NCI-H128 (cell line): Measurements from ENCODE around the gene DDX3X.
"Not testable (repeated sequence)": the region's sequence is repeated elsewhere in the genome, so short reads cannot be mapped to it uniquely, and the experiment has no call there.

Experiments
- DNase-seq: peaks from one replicate; lab custom pipeline; 2025; ENCODE audit not compliant: unreplicated experiment; lab: John Stamatoyannopoulos, UW

The DDX3X gene

DNA sequence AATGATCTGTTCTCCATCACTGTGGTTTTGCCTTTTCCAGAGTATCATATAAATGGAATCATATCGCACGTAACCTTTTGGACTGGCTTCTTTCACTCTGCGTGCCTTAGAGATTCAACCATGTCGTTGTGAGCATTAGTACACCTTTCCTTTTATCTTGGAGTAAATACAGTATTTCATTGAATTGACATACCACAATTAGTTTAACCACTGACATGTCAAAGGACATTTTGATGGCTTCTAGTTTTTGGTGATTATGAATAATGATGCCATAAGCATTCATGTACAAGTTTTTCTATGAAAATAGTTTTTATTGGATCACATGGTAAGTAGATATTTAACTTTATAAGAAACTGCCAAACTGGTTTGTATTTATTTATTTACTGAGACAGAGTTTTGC is 35.2 kb downstream of the DDX3X start:
- no peak for DNase-seq

DNA sequence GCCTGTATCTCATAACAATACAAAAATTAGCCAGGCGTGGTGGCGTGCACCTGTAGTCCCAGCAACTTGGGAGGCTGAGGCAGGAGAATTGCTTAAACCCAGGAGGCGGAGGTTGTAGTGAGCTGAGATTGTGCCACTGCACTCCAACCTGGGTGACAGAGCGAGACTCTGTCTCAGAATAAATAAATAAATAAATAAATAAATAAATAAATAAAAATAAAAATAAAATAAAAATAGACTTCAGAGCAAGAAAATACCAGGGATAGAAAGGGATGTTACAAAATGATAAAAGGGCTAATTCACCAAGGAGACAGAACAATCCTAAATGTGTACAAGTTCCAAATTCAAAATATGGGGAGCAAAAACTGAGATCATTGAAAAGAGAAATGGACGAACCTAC is 37.6 kb downstream of the DDX3X start:
- not testable (repeated sequence) for DNase-seq

DNA sequence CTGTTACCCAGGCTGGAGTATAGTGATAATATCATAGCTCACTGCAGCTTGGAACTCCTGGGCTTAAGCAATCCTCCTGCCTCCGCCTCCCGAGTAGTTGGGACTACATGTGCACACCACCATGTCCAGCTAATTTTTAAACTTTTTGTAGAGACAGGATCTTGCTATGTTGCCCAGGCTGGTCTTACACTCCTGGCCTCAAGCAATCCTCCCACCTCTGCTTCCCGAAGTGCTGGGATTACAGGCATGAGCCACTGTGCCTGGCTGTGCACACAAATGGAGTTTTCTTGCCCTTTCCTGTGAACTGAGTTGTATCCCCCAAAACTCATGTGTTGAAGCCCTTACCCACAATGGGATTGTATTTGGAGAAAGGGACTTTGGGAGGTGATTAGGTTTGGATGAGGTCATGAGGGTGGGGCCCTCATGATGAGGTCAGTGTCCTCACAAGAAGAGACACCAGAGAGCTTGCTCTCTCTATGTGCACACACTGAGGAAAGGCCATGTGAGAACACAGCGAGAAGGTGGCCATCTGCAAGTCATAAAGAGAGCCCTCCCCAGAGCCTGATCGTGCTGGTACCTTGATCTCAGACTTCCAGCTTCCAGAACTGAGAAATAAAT is 40.1 kb downstream of the DDX3X start:
- DNase-seq = no peak

DNA sequence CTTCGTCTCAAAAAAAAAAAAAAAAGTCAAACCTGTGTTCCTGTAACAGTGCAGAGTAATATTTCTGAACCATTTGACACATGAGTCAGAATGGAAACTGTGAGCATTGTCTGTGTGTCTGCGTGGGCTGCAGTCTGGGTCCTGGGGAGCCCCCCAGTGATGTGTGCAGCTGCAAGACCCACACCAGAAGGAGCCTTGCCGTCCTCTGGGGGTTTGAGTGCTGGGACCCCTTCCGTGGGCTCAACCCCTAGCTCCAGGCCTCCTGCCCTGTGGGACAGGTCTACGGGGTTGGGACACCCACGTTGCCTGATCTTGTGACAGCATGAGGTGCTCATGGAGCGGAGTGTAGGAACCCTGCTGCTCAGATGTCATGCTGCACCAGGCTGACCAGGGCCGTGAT is 43.7 kb downstream of the DDX3X start:
- no peak for DNase-seq

DNA sequence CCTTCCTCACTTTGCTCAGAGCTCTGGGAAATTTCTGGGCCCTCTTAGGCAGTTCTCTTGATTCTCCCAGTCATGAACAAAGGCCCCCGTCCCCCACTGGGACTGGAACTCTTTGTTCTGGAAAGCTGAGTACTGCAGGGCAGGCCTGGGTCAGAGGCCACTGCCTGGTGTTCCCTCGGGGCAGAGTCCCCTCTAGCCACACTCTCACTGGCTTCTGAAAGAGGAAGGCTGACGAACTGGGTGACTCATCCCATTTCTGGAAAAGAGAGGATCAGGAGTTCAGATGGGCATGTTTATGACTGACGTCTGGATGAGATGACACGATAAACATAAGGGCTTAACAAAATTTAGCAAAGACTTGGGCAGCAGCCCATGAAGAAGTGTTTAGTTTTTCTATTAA is 47.7 kb downstream of the DDX3X start:
- no peak for DNase-seq

DNA sequence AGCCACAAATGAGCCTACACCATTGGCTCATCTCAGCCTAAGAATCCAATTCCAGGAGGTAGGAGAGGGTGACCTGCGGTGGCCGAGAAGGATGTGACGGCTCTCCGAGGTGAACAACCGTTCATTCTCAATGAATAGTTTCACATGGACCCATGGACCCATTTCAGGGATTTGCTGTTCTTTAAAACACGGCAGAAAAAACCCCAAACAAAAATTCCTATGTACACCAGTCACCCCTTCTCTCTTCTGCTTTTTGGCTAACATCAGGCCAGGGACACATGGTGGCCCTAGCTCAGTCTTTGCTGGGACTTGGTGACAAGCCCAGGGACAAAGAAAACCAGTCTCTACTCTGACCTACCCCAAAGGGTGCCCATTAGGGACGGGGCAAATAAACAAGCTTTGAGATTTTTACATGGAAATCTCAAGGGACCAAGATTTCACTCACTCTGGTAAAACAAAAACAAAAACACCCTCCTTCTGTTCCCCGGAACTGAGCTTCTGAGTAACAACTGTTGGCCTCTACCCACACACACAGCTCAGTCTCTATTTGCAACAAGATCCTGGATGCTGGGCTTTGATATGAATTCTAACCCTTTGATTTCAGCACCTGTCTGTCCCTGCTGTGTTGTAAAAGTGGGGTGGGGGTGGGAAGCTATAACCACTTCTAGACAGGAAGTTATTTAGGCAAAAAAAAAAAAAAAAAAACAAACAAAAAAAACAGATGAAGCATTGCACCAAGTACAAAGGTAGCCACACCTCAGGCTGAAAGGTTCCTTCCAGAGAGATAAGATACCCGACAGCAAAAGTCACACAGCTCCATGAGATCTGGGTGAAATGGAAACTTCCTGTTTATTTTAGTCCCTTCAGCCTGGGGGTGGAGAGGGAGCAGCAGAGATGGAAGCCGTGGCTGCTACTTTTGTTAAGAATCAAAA is 49.0 kb downstream of the DDX3X start:
- no peak for DNase-seq

DNA sequence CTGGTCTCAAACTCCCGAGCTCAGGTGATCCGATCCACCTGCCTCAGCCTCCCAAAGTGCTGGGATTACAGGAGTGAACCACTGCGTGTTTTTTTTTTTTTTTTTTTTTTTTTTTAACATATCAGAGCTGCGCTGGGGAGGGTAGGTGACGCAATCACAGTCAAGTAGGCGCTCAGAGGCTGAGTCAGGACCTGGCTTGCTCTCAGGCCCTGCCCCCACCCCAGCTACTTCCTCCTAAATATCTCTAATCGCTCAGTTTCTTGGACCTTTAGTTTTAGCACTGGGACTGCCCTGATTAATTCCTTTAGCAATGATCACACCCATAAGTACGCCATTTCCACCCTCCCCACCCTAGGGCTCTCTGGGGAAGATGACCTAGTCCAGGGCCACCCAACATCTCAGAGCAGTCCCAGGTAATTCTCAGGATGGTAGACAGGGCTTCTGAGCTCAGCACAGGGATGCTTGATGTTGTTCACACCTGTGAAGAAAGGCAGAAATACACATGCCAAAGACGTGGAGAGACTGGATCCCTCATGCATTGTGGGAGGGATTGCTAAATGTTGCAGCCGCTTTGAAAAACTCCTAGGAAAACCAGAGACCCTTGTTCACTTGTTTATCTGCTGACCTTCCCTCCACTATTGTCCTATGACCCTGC is 50.2 kb downstream of the DDX3X start:
- no peak for DNase-seq

DNA sequence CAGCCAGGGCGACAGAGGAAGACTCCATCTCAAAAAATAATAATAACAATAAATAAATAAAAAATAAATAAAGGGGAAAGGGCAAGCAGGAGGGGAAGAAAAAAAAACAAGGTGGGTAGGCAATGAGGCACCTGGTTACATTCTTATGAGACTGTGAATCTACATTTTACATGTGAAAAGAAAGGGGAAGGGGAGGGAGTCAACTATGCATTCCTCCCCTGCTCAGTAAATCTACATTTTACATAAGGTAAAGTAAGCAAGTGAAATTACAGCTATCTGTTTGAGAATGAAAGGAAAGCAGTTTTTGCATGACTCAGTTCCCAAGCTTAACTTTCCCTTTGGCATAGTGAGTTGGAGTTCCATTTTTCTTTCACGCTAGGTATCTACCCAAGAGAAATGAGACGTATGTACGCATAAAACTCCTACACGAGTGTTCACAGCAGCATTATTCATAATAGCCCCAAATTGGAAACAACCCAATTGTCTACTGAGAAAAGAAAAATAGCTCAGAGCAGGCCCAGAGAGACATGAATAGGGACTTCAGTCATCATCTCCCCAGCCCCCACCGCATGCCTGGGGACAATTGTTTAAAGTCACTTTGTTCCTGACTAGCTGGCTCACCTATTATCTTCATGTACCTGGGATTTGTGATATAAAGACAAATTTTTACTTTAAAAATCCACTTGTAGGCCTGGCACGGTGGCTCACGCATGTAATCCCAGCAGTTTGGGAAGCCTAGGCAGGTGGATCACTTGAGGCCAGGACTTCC is 52.4 kb downstream of the DDX3X start:
- DNase-seq = no peak

DNA sequence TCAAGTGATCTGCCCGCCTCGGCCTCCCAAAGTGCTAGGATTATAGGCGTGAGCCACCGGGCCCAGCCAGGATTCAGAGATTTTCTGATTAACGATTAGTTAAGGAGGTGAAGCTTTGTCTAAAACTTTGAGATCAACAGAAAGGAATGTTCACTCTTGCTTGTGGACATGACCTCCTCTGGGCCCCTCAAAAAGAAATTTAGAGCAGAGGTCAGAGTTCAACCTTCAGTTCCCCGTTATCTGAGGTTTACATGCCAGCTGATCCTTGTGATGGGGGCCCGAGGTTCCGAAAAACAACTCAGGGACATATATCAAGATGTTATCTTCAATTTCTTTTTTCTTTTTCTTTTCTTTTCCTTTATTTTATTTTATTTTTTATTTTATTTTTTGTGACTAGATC is 54.6 kb downstream of the DDX3X start:
- no peak for DNase-seq

DNA sequence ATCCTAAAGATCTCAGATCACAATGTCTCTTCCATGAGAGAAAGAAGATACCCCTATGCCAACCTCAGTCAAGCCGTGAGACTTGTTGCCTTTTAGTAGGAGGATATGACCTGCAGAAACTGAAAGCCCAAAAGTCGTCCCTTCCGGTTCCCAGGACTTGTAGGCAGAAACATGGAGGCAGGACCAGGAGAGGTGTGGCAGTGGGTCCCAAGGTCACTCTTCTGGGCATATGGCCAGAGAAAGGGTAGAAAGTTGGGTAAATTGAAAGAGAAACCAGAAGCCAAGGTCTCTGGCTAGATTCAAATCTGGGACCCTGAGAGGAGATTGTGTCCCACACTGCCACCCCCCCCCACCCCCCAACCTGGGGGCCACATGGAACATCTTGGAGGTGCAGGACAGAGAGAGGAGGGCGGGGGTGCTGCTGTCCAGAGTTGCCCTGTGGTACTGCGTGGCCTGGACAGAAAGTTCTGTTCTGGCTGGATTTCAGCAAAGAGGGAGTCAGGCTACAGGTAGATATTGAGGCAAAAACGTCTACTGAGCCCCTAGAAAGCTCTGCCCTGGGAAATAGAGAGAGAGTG is 55.4 kb downstream of the DDX3X start:
- DNase-seq = no peak

DNA sequence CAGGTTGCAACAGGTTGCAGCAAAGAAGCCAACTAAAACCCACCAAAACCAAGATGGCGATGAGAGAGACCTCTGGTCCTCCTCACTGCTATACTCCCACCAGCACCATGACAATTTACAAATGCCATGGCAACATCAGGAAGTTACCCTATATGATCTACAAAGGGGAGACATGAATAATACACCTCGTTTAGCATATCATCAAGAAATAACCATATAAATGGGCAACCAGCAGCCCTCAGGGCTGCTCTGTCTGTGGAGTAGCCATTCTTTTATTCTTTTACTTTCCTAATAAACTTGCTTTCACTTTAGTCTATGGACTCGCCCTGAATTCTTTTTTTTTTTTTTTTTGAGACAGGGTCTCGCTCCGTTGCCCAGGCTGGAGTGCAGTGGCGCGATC is 56.6 kb downstream of the DDX3X start:
- not testable (repeated sequence) for DNase-seq

DNA sequence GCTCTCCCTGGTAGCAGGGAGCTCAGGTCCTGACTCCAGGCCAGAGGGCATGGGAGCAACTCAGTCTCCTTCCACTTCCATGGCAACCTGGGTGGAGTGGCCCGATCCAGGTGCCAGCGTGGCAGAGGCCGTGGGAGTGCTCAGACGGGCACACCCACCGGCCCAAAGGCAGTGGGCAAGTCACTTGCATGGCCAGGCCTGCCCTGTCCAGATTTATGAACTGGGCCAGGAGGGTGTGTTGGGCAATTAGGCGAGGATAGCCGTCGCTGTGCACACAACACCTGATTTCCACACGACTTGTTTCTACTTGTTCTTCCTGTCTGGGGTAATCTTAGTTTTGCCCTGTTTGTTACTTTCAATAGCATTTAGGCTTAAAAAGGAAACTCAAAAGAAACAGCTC is 57.6 kb downstream of the DDX3X start:
- DNase-seq = no peak

DNA sequence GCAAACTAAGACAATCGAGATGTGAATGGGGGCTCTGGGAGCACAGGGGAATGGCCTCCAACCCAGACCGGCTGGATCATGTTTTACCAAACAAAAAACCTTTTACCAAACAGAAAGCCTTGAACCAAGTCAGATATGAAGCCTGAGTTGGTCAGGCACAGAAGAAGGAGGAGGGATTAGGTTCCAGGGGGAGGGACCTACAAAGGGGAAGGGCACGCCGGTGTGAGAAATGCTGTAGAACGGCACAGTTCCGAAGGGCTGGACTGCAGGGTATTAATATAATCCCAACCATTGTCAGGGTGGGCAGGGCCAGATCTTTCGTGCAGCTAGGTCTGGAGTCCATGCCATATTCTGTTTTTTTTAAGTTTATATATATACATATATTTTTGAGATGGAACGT is 60.3 kb downstream of the DDX3X start:
- no peak for DNase-seq

DNA sequence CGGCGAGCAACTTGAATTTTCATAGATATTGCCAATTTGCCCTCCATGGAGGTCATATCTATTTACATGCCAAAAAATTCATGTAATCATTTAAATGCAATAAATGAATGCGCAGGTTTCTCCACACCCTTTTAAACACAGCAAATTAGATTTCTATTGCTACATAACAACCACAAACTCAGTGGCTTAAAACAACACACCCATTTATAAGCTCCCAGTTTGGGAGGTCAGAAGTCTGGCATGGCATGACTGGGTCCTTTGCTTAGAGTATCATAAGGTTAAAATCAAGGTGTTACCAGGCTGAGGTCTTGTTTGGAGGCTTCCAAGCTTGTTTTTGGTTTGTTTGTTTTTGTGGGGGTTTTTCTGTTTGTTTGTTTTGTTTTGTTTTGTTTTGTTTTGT is 63.3 kb downstream of the DDX3X start:
- DNase-seq = no peak

DNA sequence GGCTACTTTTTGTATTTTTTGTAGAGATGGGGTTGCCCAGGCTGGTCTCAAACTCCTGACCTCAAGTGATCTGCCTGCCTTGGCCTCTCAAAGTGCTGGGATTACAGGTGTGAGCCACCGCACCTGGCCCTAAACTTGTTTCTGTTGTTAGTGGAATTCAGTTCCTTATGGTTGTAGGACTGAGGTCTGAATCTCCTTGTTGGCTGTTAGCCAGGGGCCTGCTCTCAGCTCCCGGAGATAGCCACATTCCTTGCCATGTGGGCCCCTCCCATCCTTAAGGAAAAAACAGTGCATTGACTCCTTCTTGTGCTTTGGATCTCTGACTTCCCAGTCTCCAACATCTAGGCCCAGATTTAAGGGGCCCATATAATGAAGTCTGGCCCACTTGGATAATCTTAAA is 63.8 kb downstream of the DDX3X start:
- no peak for DNase-seq

DNA sequence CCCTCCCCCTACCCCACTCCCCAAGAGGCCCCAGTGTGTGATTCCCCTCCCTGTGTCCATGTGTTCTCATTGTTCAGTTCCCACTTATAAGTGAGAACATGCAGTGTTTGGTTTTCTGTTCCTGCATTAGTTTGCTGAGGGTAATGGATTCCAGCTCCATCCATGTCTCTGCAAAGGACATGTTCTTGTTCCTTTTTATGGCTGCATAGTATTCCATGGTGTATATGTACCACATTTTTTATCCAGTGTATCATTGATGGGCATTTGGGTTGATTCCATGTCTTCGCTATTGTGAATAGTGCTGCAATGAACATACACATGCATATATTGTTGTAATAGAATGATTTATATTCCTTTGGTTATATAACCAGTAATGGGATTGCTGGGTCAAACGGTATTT is 68.6 kb downstream of the DDX3X start:
- not testable (repeated sequence) for DNase-seq

DNA sequence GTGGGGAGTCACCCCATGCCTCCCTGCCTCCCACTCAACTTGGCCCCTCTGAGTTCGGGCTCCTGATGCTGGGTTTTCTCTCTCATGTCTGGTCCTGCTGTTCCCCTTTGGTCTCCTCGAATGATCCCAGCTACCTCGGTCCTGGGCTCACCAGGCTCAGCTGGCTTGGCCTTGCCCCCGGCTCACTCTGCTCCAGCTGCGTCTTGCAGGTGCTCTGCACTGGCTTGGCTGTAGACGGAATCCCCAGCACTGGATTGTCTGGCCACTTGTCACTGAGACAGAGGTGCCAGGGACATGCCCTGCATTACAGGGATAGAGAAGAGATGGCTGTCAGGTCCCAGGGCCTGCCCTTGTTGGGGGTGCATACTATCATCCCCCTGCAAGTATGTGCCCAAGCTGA is 71.6 kb downstream of the DDX3X start:
- DNase-seq = no peak

DNA sequence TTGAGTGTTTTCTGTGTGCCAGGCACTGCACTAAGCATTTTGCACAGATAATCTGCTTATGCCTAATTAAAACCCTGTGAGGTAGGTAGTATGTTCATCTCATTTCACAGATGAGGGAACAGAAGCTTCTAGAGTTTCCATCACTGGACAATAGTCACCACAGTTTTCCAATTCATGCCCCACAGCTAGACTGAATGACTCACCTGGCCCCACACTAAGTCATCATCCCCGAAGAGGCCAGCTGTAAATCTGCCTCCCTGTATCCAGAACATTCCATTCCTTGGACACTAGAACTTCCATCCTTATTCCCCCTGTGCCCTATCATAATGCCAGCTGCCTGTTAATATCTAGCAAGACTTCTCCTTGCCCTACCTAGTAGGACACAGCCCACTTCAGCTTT is 72.2 kb downstream of the DDX3X start:
- no peak for DNase-seq

DNA sequence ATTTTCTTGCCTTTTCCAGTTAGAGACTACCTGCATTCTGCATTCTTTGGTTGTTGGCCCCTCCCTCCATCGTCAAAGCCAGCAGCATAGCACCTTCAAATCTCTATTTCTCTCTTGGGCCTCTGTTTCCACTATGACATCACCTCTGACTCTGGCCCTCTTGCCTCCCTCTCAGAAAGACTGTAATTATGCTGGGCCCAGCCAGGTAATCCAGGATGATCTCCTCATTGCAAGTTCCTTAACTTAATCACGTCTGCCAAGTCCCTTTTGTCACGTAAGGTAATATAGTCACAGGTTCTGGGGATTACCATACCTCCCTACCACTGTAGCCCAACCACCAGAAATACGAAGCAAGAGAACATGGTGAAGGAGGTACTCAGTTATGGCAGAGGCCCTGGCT is 73.9 kb downstream of the DDX3X start:
- DNase-seq = no peak

DNA sequence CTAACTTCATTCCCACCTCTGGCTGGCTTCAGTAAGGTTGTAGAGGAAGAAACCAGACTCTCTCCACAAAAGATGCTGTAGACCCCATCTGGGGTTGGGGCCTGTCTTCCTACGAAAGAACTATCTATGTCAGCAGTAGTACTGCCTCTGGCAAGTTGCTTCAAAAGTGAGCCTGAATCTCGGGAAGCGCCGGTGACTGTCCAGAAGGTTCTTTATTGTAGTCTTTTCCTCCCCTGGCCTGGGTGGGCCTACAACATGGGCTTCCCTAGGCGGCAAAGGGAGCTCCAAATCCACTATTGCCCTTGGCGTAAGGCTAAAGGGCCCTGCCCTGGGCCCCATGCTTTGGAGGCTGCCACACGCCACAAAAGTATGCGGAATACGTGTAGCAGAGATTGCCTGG is 74.6 kb downstream of the DDX3X start:
- DNase-seq = no peak

DNA sequence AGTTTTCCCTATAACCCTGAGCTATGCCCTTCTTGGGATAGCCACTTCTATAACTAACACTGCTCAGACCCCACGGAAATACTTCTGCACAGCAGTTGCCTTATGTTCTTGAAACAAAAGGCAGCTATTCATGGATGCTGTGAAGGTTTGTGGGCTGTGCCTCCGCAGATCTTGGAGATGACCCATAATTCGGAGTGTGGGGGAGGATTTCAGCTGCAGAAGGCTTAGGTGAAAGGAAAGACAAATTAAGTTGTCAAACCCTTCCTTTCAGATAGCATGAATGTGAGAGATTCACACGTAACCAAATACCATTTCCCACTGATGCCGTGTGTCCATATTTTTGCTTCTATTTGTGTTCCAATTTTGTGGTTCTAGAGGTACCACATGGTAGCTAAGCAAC is 75.0 kb downstream of the DDX3X start:
- no peak for DNase-seq
